ENCODE measurements around the gene WWC2.

The WWC2 gene

DNA sequence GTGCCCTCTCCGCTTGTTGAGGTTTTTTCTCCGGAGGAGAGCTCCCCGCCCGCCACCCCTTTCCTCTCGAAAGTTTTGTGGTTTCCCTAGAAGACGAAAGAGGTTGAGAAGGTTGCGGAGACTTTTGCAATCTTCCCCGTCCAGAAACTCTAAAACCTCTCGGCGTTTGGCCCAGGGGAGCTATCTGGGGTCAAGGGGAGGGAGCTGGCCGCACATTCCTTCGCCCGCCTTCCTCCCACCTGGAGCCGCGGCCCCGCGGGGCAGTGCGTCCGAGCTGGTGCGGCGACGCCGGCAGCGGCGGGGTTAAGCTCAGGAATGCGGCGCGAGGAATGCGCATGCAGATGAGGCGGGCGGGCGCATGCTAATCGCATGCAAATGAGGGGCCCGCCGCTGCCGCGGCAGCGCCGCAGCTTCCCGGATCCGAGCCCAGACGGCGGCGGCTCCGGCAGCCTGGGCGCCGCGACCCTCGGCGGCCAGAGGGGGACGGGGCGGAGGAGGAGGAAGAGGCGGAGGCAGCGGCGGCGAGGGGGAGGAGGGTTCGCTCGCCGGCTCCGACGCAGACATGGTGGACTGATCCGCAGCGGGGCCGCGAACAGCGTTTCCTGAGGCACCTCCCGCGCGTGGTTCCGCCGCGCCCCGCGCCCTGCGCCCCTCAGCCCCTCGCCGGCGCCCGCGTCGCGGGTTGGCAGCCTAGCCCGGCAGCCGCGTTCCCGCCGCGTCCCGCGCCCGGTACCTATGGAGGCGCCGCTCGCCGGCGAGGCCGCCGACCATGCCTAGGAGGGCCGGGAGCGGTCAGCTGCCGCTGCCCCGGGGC is at the start of gene WWC2:
Gene WWC2 (plus strand): TSS at position 535 of the 814 bp plus-strand sequence. CDS start 235 bp downstream, at position 770.
- peak; percentile 92 for DNase-seq

DNA sequence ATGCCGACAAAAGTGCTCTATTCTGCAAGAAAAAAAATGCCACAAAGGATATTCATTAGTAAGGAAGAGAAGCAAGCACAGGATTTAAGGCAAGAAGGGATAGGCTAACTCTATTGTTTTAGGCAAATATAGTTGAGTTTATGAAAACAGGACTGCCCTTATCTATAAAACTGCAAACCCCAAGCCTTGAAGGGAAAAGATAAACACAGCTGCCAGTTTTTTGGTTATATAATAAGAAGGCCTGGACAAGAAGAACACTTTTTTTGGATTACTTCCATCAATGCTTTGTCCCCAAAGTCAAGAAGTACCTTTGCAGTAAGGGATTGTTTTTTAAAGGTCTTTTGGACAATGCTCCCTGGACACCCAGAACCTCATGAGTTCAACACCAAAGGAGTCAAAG is 45.4 kb upstream of the WWC2 start:
- no peak for DNase-seq

DNA sequence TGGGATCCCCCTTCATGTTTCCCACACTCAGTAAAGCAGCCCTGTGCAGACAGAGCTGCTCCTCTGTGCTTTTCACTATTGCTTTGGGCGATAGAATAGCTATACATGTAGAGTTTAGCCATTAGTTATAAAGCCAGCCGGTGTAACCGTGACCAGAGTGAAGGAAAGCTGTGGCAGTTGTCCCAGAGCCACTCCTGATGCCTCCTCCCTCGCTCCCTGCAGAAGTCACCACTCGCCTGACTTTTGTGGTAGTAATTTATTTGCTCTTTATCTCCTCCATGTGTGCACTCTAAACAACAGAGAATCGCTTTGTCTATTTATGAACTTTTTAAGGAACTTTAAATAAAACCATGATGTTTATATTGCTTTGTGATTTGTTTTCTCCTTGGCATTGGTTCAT is 41.8 kb upstream of the WWC2 start:
- no peak for DNase-seq

DNA sequence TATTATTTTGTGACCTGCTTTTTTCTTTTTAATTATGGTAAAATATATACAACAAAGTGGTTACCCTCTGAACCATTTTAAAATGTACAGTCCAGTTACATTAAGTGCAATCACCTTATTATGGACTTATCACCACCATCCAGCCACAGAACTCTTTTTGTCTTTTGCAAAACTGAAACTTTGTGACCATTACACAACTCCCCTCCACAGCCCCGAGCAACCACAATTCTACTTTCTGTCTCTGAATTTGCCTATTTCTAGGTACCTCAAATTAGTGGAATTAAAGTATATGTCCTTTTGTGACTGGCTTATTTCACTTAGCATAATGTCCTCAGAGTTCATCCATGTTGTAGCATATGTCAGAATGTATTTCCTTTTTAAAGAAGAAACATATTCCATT is 39.3 kb upstream of the WWC2 start:
- DNase-seq, result no peak

DNA sequence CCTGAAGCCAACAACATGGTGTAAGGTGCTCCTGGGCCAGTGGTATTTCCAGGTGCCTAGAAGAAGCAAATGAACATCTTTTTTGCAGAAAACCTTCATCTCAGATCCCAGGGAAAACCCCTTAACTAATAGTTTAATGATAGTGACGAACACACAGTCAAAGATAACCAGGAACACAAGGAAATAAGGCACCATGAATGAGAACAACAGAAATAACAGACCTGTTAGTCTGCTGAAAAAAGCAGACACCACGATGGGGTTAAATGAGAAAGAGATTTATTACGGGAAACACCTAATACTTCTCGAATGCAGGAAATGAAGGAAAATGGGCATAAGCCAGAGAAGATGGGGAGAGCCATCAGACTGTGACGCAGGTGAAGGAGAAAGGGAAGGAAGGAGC is 30.6 kb upstream of the WWC2 start:
- DNase-seq, result no peak

DNA sequence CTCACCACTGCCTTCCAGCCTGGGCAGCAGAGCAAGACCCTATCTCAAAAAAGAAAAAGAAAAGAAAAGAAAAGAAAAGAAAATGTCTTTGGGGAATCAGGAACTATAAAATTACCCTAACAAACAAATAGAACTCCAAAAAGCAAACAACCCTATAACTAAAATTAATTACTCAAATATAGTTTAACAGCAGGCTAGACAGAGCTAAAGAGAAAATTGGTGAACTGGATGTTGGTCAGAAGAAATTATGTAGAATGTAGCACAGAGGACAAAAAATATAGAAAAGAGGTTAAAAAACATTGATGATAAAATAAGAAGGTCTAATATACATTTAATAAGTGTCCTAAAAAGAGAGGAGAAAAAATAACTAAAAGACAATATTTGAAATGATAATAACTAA is 27.8 kb upstream of the WWC2 start:
- DNase-seq, result no peak

DNA sequence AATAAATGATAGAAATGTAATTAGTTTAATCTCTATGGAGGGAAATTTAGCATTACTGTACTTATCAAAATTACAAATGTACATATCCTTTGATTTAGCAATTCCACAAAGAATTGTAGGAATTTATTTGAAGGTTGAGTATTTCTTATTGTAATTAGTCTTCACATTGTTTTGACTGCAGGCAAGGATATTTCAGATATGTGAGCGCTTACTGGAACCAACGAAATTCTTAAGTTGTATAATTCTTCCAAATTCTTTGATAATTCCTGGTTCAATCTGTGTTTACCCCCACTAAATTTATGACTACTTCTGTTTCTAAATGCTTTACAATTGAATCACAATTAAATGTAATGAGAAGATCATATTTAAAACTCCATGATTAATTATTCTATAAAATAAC is 26.9 kb upstream of the WWC2 start:
- DNase-seq, result no peak

DNA sequence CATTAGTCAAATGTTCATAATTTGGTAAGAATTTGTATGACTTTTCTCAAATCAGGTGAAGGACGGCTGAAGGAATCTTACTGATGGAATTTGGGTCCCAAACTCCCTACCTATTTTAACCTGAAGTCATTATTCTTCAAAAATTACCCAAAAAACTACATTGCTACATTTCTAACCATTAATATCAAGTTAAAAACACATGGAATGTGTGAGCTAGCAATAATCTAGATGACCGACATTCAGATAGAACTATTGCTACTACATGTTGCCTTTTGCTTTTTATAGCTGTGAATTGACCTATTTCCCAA is 25.3 kb upstream of the WWC2 start:
- no peak for DNase-seq

DNA sequence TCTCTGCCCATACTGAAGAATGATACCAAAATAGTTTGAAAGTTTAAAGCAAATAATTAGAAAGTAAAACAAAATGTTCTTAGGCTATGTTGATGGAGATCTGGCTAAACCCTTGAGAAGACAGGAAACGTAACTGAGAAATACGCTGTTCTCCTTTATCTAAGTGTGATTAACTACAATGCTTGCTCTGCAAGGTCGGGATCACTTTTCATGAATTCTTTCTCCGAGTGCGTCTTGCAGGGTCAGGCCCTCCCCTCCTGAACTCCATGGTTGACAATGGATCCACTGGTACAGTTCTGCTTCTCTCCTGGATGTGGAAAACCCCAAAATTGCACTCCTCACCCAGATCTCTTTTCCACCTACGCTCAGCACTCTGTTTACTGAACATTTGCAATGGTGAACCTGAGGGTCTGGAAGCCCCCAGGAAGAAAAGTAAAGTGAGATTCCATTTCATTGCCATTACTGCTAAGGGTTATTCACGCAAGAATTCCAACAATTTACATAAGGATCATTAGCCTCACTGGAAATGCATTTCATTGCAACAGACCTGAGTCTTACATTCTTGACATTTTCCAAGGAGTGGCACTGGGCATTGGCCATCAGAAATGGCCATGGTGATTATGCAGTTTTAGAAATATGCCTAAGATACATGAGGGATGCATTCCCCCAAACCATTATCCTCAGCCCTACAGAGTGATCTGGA is 24.6 kb upstream of the WWC2 start:
- peak; percentile 50 for DNase-seq

DNA sequence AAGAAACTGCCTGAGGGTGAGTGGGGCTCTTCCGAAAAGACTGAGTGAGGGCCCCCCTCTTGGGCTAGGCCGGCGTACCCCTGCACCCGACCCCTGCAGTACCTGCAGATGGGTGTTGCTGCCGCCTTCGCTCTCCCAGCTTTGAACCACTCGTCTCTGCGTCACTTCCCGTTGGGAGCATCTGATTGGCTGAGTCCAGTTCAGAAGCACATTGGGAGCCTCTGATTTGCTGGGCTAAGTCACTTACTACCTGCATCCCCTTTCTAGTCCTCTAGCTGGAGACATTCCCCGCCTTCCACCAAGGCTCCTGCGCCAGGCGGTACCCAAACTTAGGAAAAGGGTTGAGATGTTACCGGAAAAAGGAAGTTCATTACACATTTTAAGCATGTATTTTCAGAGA is 20.4 kb upstream of the WWC2 start:
- no peak for DNase-seq

DNA sequence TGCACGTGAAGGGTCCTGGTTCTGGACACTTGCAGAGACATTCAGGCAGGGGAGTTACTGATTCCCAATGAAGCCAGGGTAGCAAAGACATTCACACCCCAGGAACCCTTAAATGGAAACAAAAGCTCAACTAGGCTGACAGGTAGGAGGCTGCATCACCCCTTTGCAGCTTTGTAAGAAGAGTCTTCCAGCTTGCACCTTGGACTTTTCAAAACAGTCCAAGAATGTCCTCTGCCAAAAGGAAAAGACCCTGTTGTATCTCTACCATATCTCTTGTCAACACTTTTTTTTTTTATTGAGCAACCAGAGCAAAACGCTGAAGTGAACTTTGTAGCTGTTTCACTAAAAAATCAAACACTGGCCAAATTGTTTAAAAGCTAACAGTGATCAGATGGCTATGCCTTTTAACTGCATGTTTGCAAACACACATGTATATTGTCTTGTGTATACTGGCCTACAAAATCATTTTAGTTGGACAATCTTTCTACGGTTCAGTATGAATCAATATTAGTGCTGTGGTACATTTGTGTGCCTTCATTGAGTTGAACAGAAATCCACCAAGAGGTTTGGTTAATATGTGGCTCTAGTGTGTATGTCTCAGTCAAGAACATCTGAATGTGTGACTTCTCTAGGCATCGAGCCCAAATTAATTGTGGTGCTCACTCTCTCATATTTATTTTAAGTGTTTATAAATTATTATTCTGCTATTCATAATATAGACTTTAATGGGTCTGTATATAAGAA is 18.5 kb upstream of the WWC2 start:
- no peak for DNase-seq

DNA sequence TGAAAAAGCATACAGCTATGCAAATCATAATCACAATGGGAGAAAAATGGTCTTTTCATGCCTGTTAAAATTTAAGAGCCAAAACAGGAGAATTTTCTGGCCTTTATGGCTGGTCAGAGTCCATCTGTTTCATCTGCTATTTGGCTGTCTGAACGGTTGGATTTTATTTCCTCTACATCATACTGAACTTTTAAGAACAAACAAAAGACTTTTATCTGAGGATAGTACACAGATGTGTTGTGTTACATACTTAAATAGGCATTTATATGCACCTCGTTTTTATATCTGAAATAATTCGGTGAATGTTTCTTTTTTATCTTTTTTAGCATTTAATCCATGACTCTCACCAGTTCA is 18.0 kb upstream of the WWC2 start:
- DNase-seq, result no peak

DNA sequence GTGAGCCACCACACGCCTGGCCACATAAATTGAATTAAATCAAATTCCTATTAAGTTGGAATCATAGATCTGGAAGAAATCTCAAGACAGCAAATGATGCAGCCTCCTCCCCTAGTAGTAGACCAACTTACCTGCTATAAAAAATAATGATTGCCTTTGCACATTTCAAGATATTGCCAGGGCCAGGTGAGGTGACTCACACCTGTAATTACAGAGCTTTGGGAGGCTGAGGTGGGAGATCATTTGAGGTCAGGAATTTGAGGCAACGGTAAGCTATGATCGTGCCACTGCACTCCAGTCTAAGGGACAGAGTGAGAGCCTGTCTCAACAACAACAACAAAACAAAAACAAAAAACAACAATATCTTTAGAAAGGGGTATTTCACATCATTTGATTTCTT is 17.0 kb upstream of the WWC2 start:
- DNase-seq, result no peak

DNA sequence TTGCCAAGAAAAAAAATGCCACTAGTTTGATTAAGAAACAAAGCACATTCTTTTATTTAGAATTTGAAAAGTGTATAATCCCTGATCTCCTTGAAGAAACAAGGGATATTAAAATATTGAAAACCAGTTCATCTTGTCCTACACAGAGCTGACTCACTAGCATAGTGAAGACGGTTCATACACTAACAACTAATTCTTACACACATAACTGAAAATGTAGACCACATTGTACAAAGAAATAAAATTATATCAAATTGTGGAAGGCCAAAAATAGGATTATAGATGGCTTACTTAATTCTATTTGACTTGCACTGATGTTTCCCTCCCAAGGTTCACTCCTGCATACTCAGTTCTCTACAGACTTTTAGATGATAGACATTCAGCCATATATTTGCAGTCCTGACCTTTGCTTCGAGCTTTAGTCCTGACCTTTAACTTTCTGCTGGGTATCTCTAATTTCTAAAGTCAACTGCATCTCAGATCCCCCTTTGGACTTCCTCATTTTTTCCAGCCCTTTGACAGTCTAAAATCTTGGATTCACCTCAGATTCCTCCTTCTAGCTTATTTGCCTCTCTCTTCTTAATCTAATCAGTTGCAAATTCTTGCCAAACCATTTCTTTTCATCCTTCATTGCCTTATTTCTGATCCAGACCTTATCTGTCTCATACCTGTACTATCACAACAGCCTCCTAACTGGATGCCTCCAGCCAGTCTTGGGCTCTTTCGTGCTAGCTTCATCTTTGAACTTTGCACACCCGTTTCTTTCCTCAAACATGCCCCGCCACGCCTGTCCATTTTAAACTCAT is 4.5 kb upstream of the WWC2 start:
- DNase-seq, result no peak

DNA sequence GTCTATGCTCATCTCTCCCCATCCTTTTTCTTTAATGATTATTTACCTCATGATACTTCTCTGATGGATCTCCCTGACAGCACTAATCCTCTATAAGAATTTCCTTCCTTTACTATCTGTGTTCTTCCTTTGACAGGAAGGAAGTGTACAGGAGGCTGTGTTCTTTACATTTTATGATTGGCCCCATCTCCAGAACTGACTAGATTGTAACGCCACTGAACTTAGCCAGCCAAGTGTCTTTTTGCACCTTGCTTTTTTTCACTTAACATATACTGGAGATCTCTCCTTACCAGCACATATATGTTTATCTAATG is 3.9 kb upstream of the WWC2 start:
- DNase-seq, result no peak

DNA sequence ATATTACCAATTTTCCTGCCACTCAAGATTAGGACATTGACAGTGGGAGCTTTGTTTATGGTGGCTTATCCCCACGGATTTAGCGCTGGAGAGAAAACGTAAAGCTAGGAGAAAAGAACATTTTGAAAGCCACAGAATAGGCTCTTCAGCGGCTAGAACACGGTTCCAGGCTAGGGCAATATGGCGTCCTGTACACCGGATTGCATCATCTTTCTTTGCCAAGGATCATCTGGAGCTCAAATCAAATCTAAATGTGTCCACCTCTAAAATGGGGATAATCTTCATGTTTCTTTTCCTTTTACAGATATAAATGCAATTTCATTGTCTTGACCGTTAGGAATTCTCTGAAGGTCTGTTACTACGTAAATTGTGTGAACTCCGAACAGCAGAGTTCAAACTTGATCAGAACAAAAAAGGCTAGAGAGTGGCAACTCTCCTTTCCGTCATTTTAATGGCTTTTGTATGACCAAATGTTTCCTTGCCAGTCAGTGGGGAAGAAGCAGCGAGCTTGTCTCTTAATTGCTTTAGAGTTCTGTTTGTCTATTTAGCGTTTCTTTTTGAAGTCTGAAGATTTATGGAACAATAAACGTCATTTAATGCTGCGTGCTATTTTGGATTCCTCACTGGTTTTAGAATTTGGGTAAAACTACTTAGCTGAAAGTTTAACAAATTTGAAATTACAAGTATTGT is 2.6 kb upstream of the WWC2 start:
- DNase-seq, result no peak

DNA sequence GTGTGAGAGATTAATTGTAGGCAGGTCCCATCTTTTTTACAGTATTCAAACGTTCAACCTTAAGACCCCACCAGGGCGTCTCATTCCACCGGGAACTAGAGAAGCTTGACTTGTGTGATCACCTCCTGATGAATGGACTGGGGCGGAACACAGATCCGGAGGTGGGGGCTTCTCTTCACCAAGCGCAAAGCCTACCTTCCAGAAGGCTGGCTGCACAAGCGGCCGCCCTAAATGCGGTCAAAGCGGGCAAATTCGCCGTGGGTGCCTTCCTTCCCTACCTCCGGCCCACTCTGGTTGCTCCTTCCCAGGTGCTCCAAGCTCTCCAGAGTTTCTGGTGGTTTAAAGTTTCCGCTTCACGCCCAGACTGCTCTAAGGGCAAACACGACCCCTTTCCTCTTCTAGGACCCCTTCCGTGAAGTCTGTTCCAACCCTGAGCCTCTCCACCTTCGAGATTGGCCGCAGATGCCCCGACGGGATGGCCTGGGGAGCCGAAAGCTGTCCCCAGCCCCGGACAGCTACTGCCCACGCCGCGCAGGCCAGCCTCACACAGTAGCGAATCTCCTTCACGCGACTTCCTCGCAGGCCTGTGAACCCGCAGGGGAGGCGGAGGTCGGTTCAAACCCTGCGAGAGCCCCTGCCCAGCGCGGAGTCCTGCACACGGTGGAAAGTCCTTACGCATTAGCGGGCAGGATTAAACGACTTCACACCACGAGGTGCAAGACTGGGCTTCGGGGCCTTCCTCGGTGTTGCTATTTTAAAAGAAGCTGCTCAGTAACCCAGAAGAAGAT is 1.6 kb upstream of the WWC2 start:
- no peak for DNase-seq

DNA sequence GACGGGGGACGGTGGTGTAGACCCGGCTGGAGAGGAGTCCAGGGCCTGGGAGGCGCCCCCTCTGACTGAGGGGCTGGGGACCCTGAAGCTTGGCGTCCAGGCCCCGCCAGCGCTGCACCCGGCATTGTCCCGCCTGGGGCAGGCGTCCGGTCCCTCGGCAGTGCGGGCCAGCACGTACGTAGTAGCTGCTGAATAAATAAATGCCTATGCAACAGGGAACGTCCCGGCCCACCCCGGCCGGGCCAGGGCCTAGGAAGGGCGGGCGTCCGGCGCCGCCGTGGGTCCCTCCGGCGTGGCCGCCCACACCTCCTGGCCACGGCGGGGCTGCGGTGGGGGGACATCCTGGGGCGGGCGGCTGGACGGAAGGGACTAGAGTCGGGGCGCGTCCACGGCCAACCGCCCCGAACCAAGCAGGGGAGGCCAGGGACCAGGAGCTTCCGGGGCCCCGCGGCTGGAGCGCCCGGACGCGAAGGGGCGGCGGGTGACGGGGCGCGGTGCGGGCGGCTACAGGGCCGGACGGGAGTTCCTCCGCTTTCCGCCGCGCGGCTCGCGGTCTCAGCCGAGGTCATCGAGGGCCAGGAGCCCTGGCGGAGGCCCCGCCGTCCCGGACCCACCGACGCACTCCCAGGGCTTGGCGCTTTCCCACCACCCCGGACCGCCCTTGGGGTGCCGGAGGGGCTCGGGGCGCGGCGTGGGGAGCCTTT is 886 bp upstream of the WWC2 start:
- DNase-seq, result no peak

DNA sequence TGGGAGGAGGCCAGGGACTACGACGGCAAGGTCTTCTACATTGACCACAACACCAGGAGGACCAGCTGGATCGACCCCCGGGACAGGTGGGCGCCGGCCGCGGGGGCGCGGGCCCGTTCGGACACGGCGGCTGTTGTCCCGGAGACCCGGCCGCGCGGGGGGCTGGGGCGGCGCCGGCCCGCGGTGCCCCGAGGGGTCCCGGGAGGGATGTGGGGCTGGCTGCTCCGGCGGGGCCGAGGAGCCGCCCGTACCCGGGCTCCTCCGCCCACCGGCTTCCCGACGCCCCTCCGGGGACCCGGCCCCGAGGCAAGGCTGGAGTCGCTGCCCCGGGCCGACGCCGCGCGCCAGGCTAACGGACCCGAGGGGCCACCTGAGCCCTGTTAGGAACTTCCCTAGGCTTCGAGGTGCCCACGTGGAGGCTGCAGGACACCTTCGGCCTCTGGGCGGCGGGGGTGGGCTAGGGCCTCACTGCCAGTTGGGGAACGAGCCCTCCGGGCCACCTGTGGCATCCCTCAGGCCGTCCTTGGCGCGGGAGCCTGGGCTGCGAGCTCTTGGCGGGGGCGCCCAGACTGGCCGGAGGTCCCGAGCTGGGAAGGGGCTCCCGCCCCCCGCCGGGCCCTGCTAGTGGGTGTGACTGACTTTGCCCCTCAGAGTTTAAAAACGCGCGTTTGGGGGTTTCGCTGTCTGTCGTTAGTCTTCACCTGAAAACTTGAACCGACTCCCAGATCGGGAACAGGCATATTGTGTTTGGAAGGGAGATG is 660 bp downstream of the WWC2 start:
- no peak for DNase-seq

DNA sequence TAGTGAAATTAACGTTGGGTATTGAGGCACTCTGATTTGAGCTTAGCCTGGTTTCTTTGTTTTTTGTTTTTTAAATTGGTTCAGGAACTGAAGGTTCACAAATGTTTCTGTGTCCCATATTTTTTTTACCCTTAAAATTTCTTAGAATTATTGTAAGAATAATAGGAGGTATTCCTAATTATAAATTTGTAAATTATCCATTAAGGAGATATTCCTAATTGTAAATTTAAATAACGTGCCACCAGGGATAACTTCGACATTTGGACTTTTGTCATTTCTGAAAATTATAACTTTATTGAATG is 1.2 kb downstream of the WWC2 start:
- no peak for DNase-seq

DNA sequence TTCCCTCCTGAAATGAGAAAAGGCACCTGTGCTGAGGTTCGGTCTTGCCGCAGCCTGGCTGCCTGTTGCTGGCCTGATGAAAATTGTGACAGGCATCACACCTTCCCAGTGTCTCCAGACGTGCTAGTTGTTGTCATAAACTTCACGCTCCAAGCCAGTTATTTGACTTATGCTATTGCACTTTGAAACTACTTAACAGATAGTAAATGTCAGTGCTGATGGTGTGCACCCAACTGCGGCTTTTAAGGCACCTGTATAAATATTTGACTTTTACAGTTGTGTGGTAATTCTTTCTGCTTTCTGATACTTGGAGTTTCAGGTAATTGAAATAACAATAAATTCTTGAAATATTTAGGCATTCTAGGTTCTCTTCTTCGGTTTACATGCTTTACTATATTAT is 1.8 kb downstream of the WWC2 start:
- DNase-seq, result no peak

All from kidney glomerular epithelial cell (primary cell).